Thoracic aorta (tissue), 2 donors: ENCODE measurements around the gene KAZN. TPM values are rescaled to one million over a fixed set of nuclear protein-coding genes. Genes with fewer than 3 reads are reported as not detected.

Source experiments
- ATAC-seq: fragments of 150-250 bp; one replicate; pipeline ENCODE4 v1.8.0; 2017; ENCODE audit warnings: low read depth; ENCODE audit not compliant: insufficient number of reproducible peaks, low FRiP score
- DNase-seq: peaks from one replicate; pipeline ENCODE4 v3.0.0-alpha.2; 2020; ENCODE audit warnings: low spot score
- H3K27ac ChIP-seq, 2 donors: fragments of 200-600 bp; sonication (generic); 1 replicate in 1 of 2; 2 replicates in 1 of 2; pipeline ENCODE4 v1.5.1; 2016; ENCODE audit warnings: mild to moderate bottlenecking in 2 of 2, moderate library complexity in 2 of 2
- H3K27me3 ChIP-seq: fragments of 200-600 bp; sonication (generic); replicated peaks from 2 replicates; pipeline ENCODE4 v1.6.0; 2016; ENCODE audit warnings: mild to moderate bottlenecking; ENCODE audit not compliant: insufficient read depth
- H3K36me3 ChIP-seq: fragments of 200-600 bp; sonication (generic); one replicate; pipeline ENCODE4 v1.5.1; 2016
- H3K4me1 ChIP-seq, 2 donors: fragments of 200-600 bp; sonication (generic); 1 replicate in 1 of 2; 2 replicates in 1 of 2; pipeline versions ENCODE4 v1.5.1 to v1.6.0; 2016; ENCODE audit warnings: low read depth in 2 of 2, mild to moderate bottlenecking in 1 of 2; ENCODE audit not compliant: control insufficient read depth in 1 of 2
- H3K4me3 ChIP-seq: fragments of 200-600 bp; sonication (generic); 2 replicates; pipeline ENCODE4 v1.5.1; 2016; ENCODE audit warnings: mild to moderate bottlenecking
- H3K9me3 ChIP-seq: fragments of 200-600 bp; sonication (generic); 2 replicates; pipeline ENCODE4 v1.5.1; 2016
- CTCF ChIP-seq: fragments of 200-600 bp; sonication (generic); IDR thresholded peaks from one replicate; pipeline ENCODE4 v1.5.1; 2019; ENCODE audit warnings: antibody characterized with exemption
- total RNA-seq, 2 donors: library from RNA; depleted of rRNA; stranded (reverse); fragments of >200 nt; gene quantifications; one replicate each; pipeline versions ENCODE4 v1.1.0 to v1.2.3, GENCODE V29; 2016

The KAZN gene
- total RNA-seq, 2 donors from 2014 or later: 17.4 to 30.3 TPM

GRCh38 chr1:15154480-15155036 is 556.1 kb downstream of the KAZN start:
- Histone ChIP-seq H3K27ac (no peak overlapping the region), H3K9me3 (no peaks in the 10 kb centered on the region), H3K27me3 (no peaks in the 10 kb centered on the region), H3K4me3 (peak overlapping the region; percentile 84), H3K36me3 (no peaks in the 10 kb centered on the region), H3K4me1 (peaks cover 6 to 19% of the 10 kb centered on the region in 2 donors)
- no peak for DNase-seq
- TF ChIP-seq CTCF: no peak
- no peak for ATAC-seq

DNA sequence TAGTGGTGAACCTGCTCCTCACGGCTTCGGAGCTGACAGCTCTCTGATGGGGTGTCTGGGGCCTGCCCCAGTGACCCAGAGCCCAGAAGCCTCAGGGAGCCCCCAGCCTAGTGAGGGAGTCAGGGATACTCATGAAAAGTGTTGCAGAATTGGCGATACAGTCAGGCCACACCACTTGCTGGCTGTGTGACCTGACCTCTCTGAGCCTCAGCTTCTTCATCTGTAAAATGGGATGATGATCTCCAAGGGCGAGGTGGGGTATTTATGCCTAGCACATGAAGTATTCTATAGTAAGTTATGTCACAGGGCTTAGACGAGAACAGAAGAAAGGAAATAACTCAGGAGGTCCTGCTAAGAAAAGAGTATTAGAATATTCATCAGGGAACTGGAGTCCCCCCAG is 556.7 kb downstream of the KAZN start:
- H3K27me3 ChIP-seq: no peaks in the 10 kb centered on the region
- ATAC-seq (no peak), DNase-seq (no peak)
- peaks cover 6 to 19% of the 10 kb centered on the region in 2 donors for H3K4me1 ChIP-seq
- no peak overlapping the region for H3K27ac ChIP-seq
- H3K9me3 ChIP-seq: no peaks in the 10 kb centered on the region
- peak overlapping the region; percentile 84 for H3K4me3 ChIP-seq
- no peak for TF ChIP-seq CTCF
- no peaks in the 10 kb centered on the region for H3K36me3 ChIP-seq

GRCh38 chr1:15155888-15156741 is 557.6 kb downstream of the KAZN start:
- H3K27me3 ChIP-seq: no peaks in the 10 kb centered on the region
- no peaks in the 10 kb centered on the region for H3K36me3 ChIP-seq
- TF ChIP-seq CTCF: no peak
- H3K9me3 ChIP-seq: no peaks in the 10 kb centered on the region
- peaks cover 6 to 19% of the 10 kb centered on the region in 2 donors for H3K4me1 ChIP-seq
- DNase-seq (no peak), ATAC-seq (no peak)
- H3K4me3 ChIP-seq: no peak overlapping the region
- H3K27ac ChIP-seq: no peak overlapping the region

GRCh38 chr1:15156807-15157380 is 558.4 kb downstream of the KAZN start:
- no peak overlapping the region for H3K27ac ChIP-seq
- no peaks in the 10 kb centered on the region for H3K36me3 ChIP-seq
- no peak for TF ChIP-seq CTCF
- H3K27me3 ChIP-seq: no peaks in the 10 kb centered on the region
- DNase-seq (no peak), ATAC-seq (no peak)
- H3K4me3 ChIP-seq: no peak overlapping the region
- H3K9me3 ChIP-seq: no peaks in the 10 kb centered on the region
- H3K4me1 ChIP-seq: peaks cover 6 to 19% of the 10 kb centered on the region in 2 donors
